Measurements from ENCODE around the gene PLEK2.
"Not testable (repeated sequence)": the region's sequence is repeated elsewhere in the genome, so short reads cannot be mapped to it uniquely, and the experiment has no call there.

Gene PLEK2

GRCh38 chr14:67428501-67429031 lies 16.6 kb upstream of the PLEK2 start:
- peak; percentile 67 for DNase-seq (ENCODE audit: low spot score)

- peak; percentile 91 for DNase-seq (ENCODE audit: low spot score)
Measured at GRCh38 chr14:67426983-67427606, 15.1 kb upstream of the PLEK2 start.

GRCh38 chr14:67426161-67426560 lies 14.2 kb upstream of the PLEK2 start:
- DNase-seq (ENCODE audit: low spot score) = no peak

- DNase-seq (ENCODE audit: low spot score) = no peak
Measured at GRCh38 chr14:67425608-67426007, 13.6 kb upstream of the PLEK2 start.

GRCh38 chr14:67424539-67424938 lies 12.6 kb upstream of the PLEK2 start:
- DNase-seq (ENCODE audit: low spot score) = no peak

GRCh38 chr14:67423424-67423823 lies 11.5 kb upstream of the PLEK2 start:
- no peak for DNase-seq (ENCODE audit: low spot score)

GRCh38 chr14:67421356-67422224 lies 9.6 kb upstream of the PLEK2 start:
- DNase-seq (ENCODE audit: low spot score) = no peak

- no peak for DNase-seq (ENCODE audit: low spot score)
Measured at GRCh38 chr14:67420102-67420739, 8.3 kb upstream of the PLEK2 start.

- no peak for DNase-seq (ENCODE audit: low spot score)
Measured at GRCh38 chr14:67418401-67419191, 6.6 kb upstream of the PLEK2 start.

- no peak for DNase-seq (ENCODE audit: low spot score)
Measured at GRCh38 chr14:67417633-67418032, 5.7 kb upstream of the PLEK2 start.

- DNase-seq (ENCODE audit: low spot score) = no peak
Measured at GRCh38 chr14:67416810-67417209, 4.8 kb upstream of the PLEK2 start.

- DNase-seq (ENCODE audit: low spot score) = no peak
Measured at GRCh38 chr14:67416085-67416484, 4.1 kb upstream of the PLEK2 start.

- DNase-seq (ENCODE audit: low spot score) = not testable (repeated sequence)
Measured at GRCh38 chr14:67415610-67416009, 3.6 kb upstream of the PLEK2 start.

GRCh38 chr14:67413806-67414769 lies 2.1 kb upstream of the PLEK2 start:
- DNase-seq (ENCODE audit: low spot score) = peak; percentile 74

GRCh38 chr14:67411370-67411769 lies 595 bp downstream of the PLEK2 start:
- DNase-seq (ENCODE audit: low spot score) = no peak

GRCh38 chr14:67410313-67410712 lies 1.7 kb downstream of the PLEK2 start:
- DNase-seq (ENCODE audit: low spot score) = no peak

- no peak for DNase-seq (ENCODE audit: low spot score)
Measured at GRCh38 chr14:67409461-67409860, 2.5 kb downstream of the PLEK2 start.

- DNase-seq (ENCODE audit: low spot score) = not testable (repeated sequence)
Measured at GRCh38 chr14:67408122-67408801, 3.7 kb downstream of the PLEK2 start.

- DNase-seq (ENCODE audit: low spot score) = no peak
Measured at GRCh38 chr14:67405771-67406170, 6.2 kb downstream of the PLEK2 start.

GRCh38 chr14:67400434-67400833 lies 11.5 kb downstream of the PLEK2 start:
- DNase-seq (ENCODE audit: low spot score) = no peak
